UCSD-AML1 (cell line): Measurements from ENCODE around the gene HPSE.
A peak's percentile ranks its signal among the peaks of the same experiment; 100 is the strongest.

ENCODE experiments used
- DNase-seq: peaks from one replicate; lab custom pipeline; 2025; ENCODE audit not compliant: unreplicated experiment; lab: John Stamatoyannopoulos, UW

Gene HPSE

GRCh38 chr4:83334425-83335241 lies at the start of gene HPSE:
Gene HPSE, minus strand, starts transcription at chr4:83334848. Its CDS starts 66 bp downstream, at chr4:83334782.
- peak; percentile 88 for DNase-seq

- no peak for DNase-seq
These were observed 48.2 kb upstream of the HPSE start for GRCh38 chr4:83382850-83383249.

- DNase-seq, result no peak
These were observed 46.5 kb upstream of the HPSE start for GRCh38 chr4:83381173-83381572.

GRCh38 chr4:83378419-83378818 lies 43.8 kb upstream of the HPSE start:
- no peak for DNase-seq

GRCh38 chr4:83372931-83373330 lies 38.3 kb upstream of the HPSE start:
- no peak for DNase-seq

GRCh38 chr4:83371936-83372335 lies 37.3 kb upstream of the HPSE start:
- DNase-seq, result no peak

GRCh38 chr4:83371235-83371634 lies 36.6 kb upstream of the HPSE start:
- DNase-seq, result no peak

- no peak for DNase-seq
These were observed 35.9 kb upstream of the HPSE start for GRCh38 chr4:83370640-83370906.

- DNase-seq, result peak; percentile 39
These were observed 35.4 kb upstream of the HPSE start for GRCh38 chr4:83369831-83370639.

- peak; percentile 60 for DNase-seq
These were observed 29.7 kb upstream of the HPSE start for GRCh38 chr4:83364312-83364711.

- no peak for DNase-seq
These were observed 28.1 kb upstream of the HPSE start for GRCh38 chr4:83362492-83363329.

GRCh38 chr4:83361416-83362103 lies 26.9 kb upstream of the HPSE start:
- DNase-seq, result peak; percentile 46

GRCh38 chr4:83360018-83360417 lies 25.4 kb upstream of the HPSE start:
- DNase-seq, result no peak

GRCh38 chr4:83358410-83358809 lies 23.8 kb upstream of the HPSE start:
- DNase-seq, result no peak

GRCh38 chr4:83356899-83357661 lies 22.4 kb upstream of the HPSE start:
- no peak for DNase-seq

- no peak for DNase-seq
These were observed 18.9 kb upstream of the HPSE start for GRCh38 chr4:83353516-83353915.

GRCh38 chr4:83348074-83348473 lies 13.4 kb upstream of the HPSE start:
- DNase-seq, result no peak

GRCh38 chr4:83342476-83342875 lies 7.8 kb upstream of the HPSE start:
- no peak for DNase-seq

GRCh38 chr4:83340692-83341343 lies 6.2 kb upstream of the HPSE start:
- no peak for DNase-seq

- no peak for DNase-seq
These were observed 4.9 kb upstream of the HPSE start for GRCh38 chr4:83339573-83339972.
